ENCODE data around the gene DIP2C. TPM values are rescaled to one million over a fixed set of nuclear protein-coding genes. Genes with fewer than 3 reads are reported as not detected.
"Not testable (repeated sequence)": the region's sequence is repeated elsewhere in the genome, so short reads cannot be mapped to it uniquely, and the experiment has no call there.

The DIP2C gene
- total RNA-seq, 4 donors from 2014 or later, result 13.4 to 32.0 (median 18.4) TPM

DNA sequence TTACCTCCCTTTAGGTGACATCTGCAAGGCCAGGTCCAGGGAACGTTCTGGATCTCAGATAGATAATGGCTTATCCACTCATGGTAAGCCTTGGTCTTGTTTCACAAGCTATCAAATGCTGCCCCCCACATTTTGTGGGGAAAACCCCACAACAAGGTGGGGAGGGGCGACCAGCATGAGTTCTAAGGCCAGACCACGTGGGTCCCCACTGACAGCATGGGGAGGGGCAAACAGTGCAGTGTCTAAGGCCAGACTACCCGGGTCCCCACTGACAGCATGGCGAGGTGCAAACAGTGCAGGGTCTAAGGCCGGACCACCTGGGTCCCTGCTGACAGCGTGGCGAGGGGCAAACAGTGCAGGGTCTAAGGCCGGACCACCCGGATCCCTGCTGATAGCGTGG is 102.8 kb downstream of the DIP2C start:
- Histone ChIP-seq H3K4me1 (peaks cover 0 to 12% (median 3%) of the 10 kb centered on the region in 4 donors), H3K27ac (no peak overlapping the region), H3K9me3 (no peaks in the 10 kb centered on the region), H3K4me3 (no peak overlapping the region), H3K27me3 (no peaks in the 10 kb centered on the region), H3K36me3 (no peaks in the 10 kb centered on the region)
- in situ Hi-C loops (cut with MboI; ENCODE audit: low pct_ligation_motif_present in 1 of 4, low pct_unique_long_range_greater_than_20kb in 1 of 4, low sequenced_read_pairs in 3 of 4) (no loop called here), intact Hi-C loops (cut with DNase I; ENCODE audit: low total_unique reads) (loop anchor here (10.0 kb wide), 1 partner anchor 198 kb away; no protein-coding TSS in a partner anchor)
- DNase-seq, result no peak
- TF ChIP-seq EP300 (IDR thresholded peaks at IDR 0.05; ENCODE audit: low read depth), result no peak
- TF ChIP-seq POLR2A (IDR thresholded peaks at IDR 0.05), result no peak
- TF ChIP-seq POLR2AphosphoS5 (IDR thresholded peaks at IDR 0.05), result no peak
- TF ChIP-seq, protein P1, sequence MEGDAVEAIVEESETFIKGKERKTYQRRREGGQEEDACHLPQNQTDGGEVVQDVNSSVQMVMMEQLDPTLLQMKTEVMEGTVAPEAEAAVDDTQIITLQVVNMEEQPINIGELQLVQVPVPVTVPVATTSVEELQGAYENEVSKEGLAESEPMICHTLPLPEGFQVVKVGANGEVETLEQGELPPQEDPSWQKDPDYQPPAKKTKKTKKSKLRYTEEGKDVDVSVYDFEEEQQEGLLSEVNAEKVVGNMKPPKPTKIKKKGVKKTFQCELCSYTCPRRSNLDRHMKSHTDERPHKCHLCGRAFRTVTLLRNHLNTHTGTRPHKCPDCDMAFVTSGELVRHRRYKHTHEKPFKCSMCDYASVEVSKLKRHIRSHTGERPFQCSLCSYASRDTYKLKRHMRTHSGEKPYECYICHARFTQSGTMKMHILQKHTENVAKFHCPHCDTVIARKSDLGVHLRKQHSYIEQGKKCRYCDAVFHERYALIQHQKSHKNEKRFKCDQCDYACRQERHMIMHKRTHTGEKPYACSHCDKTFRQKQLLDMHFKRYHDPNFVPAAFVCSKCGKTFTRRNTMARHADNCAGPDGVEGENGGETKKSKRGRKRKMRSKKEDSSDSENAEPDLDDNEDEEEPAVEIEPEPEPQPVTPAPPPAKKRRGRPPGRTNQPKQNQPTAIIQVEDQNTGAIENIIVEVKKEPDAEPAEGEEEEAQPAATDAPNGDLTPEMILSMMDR (IDR thresholded peaks at IDR 0.05), result no peak
- WGBS, 2 donors (ENCODE audit: low coverage in 1 of 2), result 93% methylated on average over 8 of the region's 11 CpGs; no CpG with 5 or more reads in 1 of the 2 donors

DNA sequence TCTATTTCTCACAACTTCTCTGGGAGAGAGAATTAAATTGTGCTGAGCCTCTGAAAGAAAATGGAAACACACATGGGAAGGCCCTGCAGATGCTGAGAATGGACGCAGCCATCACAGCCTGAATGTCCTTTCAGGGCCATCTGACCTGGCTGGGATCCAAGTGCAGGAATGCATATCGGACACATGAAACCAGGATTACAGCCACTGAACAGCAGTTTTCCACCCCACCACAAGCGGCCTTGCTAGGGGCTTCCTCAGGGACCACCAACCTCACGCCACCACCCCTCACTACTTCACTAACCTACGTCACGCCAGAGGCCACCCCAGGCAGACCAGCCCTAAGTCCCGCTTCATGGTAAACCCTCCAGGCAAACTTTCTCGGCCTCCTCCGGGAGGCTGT is 103.3 kb downstream of the DIP2C start:
- in situ Hi-C loops (cut with MboI; ENCODE audit: low pct_ligation_motif_present in 1 of 4, low pct_unique_long_range_greater_than_20kb in 1 of 4, low sequenced_read_pairs in 3 of 4) (no loop called here), intact Hi-C loops (cut with DNase I; ENCODE audit: low total_unique reads) (loop anchor here (10.0 kb wide), 1 partner anchor 199 kb away; no protein-coding TSS in a partner anchor)
- no peaks in the 10 kb centered on the region for H3K9me3 ChIP-seq
- no peak overlapping the region for H3K27ac ChIP-seq
- no peak for TF ChIP-seq POLR2AphosphoS5 (IDR thresholded peaks at IDR 0.05)
- no peak for TF ChIP-seq POLR2A (IDR thresholded peaks at IDR 0.05)
- TF ChIP-seq, protein P1 (IDR thresholded peaks at IDR 0.05), result no peak
- no peak for TF ChIP-seq EP300 (IDR thresholded peaks at IDR 0.05; ENCODE audit: low read depth)
- H3K4me1 ChIP-seq, result peaks cover 0 to 12% (median 6%) of the 10 kb centered on the region in 4 donors
- WGBS, 2 donors (ENCODE audit: low coverage in 1 of 2), result 88% methylated on average over 9 of the region's 9 CpGs; no CpG with 5 or more reads in 1 of the 2 donors
- H3K36me3 ChIP-seq, result no peaks in the 10 kb centered on the region
- H3K4me3 ChIP-seq, result no peak overlapping the region
- no peaks in the 10 kb centered on the region for H3K27me3 ChIP-seq
- no peak for DNase-seq

DNA sequence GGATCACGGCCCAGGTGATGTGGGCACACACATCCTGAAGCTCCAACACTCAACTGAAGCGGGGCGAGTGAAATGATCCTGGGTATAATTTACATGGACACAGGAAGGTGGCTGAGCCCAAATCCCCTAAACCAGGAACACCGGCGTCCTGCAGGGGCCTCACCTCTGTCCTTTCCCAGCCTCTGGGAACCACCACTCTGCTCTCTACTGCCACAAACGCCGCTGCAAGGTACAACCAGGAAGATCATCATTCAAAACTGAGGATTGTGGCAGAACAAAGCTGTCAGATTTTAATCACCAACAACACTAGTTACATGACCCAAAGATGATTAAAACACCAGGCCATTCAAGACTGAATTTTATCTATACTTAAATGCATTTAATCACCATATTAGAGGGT is 104.0 kb downstream of the DIP2C start:
- Histone ChIP-seq H3K36me3 (no peaks in the 10 kb centered on the region), H3K27me3 (no peaks in the 10 kb centered on the region), H3K4me1 (peaks cover 0 to 12% (median 6%) of the 10 kb centered on the region in 4 donors), H3K4me3 (no peak overlapping the region), H3K27ac (no peak overlapping the region), H3K9me3 (no peaks in the 10 kb centered on the region)
- intact Hi-C loops (cut with DNase I; ENCODE audit: low total_unique reads) (loop anchor here (10.0 kb wide), 1 partner anchor 199 kb away; no protein-coding TSS in a partner anchor), in situ Hi-C loops (cut with MboI; ENCODE audit: low pct_ligation_motif_present in 1 of 4, low pct_unique_long_range_greater_than_20kb in 1 of 4, low sequenced_read_pairs in 3 of 4) (no loop called here)
- TF ChIP-seq, protein P1 (IDR thresholded peaks at IDR 0.05), result no peak
- TF ChIP-seq POLR2AphosphoS5 (IDR thresholded peaks at IDR 0.05) (no peak), POLR2A (IDR thresholded peaks at IDR 0.05) (no peak), EP300 (IDR thresholded peaks at IDR 0.05; ENCODE audit: low read depth) (no peak)
- 88% methylated on average over 7 of the region's 7 CpGs; no CpG with 5 or more reads in 1 of the 2 donors for whole genome bisulfite sequencing, 2 donors (ENCODE audit: low coverage in 1 of 2)
- DNase-seq, result no peak

DNA sequence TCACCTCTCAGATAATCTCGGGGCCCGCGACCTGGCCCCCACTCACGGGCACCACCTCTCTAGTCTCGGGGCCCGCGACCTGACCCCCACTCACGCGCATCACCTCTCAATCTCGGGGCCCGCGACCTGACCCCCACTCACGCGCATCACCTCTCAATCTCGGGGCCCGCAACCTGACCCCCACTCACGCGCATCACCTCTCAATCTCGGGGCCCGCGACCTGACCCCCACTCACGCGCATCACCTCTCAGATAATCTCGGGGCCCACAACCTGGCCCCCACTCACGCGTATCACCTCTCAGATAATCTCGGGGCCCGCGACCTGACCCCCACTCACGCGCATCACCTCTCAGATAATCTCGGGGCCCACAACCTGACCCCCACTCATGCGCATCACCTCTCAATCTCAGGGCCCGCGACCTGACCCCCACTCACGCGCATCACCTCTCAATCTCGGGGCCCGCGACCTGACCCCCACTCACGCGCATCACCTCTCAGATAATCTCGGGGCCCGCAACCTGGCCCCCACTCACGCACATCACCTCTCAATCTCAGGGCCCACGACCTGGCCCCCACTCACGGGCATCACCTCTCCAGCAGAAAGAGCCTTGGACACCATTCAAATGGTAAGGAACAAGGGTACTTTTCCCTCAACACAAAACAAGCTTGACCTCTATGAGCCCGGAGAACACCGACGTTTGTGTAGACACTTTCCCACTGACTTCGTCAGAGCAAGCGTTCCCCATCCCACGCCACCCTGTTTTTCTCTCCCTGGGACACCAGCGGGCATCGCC is 104.8 kb downstream of the DIP2C start:
- H3K27ac ChIP-seq; in situ Hi-C loops (cut with MboI; ENCODE audit: low pct_ligation_motif_present in 1 of 4, low pct_unique_long_range_greater_than_20kb in 1 of 4, low sequenced_read_pairs in 3 of 4): not testable (repeated sequence)
- intact Hi-C loops (cut with DNase I; ENCODE audit: low total_unique reads), result loop anchor here (10.0 kb wide), 1 partner anchor 200 kb away; no protein-coding TSS in a partner anchor

More for the DNA sequence above, 104.8 kb downstream of the DIP2C start:
- not testable (repeated sequence) for H3K36me3 ChIP-seq, H3K27me3 ChIP-seq, H3K9me3 ChIP-seq, H3K4me3 ChIP-seq, DNase-seq
- 94% methylated on average over 44 of the region's 55 CpGs; no CpG with 5 or more reads in 1 of the 2 donors for WGBS, 2 donors (ENCODE audit: low coverage in 1 of 2)
- H3K4me1 ChIP-seq, result peaks cover 0 to 12% (median 6%) of the 10 kb centered on the region in 4 donors

Measured in transverse colon (tissue), 4 donors.